Stimulated activated naive CD4-positive, alpha-beta T cell (primary cell): Measurements from ENCODE around the gene EDEM3.
"Not testable (repeated sequence)": the region's sequence is repeated elsewhere in the genome, so short reads cannot be mapped to it uniquely, and the experiment has no call there.

Experiments
- DNase-seq, 6 experiments: peaks; one replicate each; lab custom pipeline; 2025; lab: John Stamatoyannopoulos, UW

EDEM3 gene

GRCh38 chr1:184743062-184743756, 11.4 kb downstream of the EDEM3 start:
- peak in 3 of 6 experiments; percentile 78 to 82 (median 81) for DNase-seq

GRCh38 chr1:184740344-184740743, 14.3 kb downstream of the EDEM3 start:
- DNase-seq, result no peak

- no peak for DNase-seq
These were observed 14.9 kb downstream of the EDEM3 start for GRCh38 chr1:184739796-184740195.

- DNase-seq, result no peak
These were observed 15.6 kb downstream of the EDEM3 start for GRCh38 chr1:184739070-184739469.

- no peak for DNase-seq
These were observed 19.7 kb downstream of the EDEM3 start for GRCh38 chr1:184734980-184735379.

- no peak for DNase-seq
These were observed 29.8 kb downstream of the EDEM3 start for GRCh38 chr1:184724843-184725242.

- DNase-seq, result no peak
These were observed 38.5 kb downstream of the EDEM3 start for GRCh38 chr1:184716158-184716557.

- DNase-seq, result no peak
These were observed 45.2 kb downstream of the EDEM3 start for GRCh38 chr1:184709418-184709817.

GRCh38 chr1:184708084-184708676, 46.5 kb downstream of the EDEM3 start:
- no peak for DNase-seq

GRCh38 chr1:184705271-184705670, 49.4 kb downstream of the EDEM3 start:
- no peak for DNase-seq

GRCh38 chr1:184701816-184702215, 52.8 kb downstream of the EDEM3 start:
- no peak for DNase-seq

- DNase-seq, result no peak
These were observed 55.7 kb downstream of the EDEM3 start for GRCh38 chr1:184698969-184699368.

- no peak for DNase-seq
These were observed 56.6 kb downstream of the EDEM3 start for GRCh38 chr1:184698016-184698415.

- DNase-seq, result no peak
These were observed 58.3 kb downstream of the EDEM3 start for GRCh38 chr1:184696403-184696802.

- DNase-seq, result no peak
These were observed 59.6 kb downstream of the EDEM3 start for GRCh38 chr1:184695023-184695422.

- no peak for DNase-seq
These were observed 61.6 kb downstream of the EDEM3 start for GRCh38 chr1:184693011-184693410.

GRCh38 chr1:184691719-184692324, 62.8 kb downstream of the EDEM3 start:
- DNase-seq, result peak in 1 of 6 experiments; percentile 2

- no peak for DNase-seq
These were observed 68.1 kb downstream of the EDEM3 start for GRCh38 chr1:184686540-184686939.

- DNase-seq, result no peak
These were observed 69.5 kb downstream of the EDEM3 start for GRCh38 chr1:184685116-184685515.

GRCh38 chr1:184684285-184685074, 70.2 kb downstream of the EDEM3 start:
- DNase-seq, result no peak

- no peak for DNase-seq
These were observed 71.7 kb downstream of the EDEM3 start for GRCh38 chr1:184682956-184683355.

- DNase-seq, result not testable (repeated sequence)
These were observed 73.9 kb downstream of the EDEM3 start for GRCh38 chr1:184680611-184681225.
